Smooth muscle cell (in vitro differentiated cells): ENCODE data around the gene GGT6. TPM values are rescaled to one million over a fixed set of nuclear protein-coding genes. Genes with fewer than 3 reads are reported as not detected.

Experiments used
- DNase-seq: peaks from one replicate; lab custom pipeline; 2025; ENCODE audit not compliant: unreplicated experiment; lab: John Stamatoyannopoulos, UW
- H2AFZ ChIP-seq: fragments of 200-600 bp; sonication (generic); 2 replicates; pipeline ENCODE4 v1.6.0; 2016; ENCODE audit warnings: antibody characterized with exemption, low read depth, mild to moderate bottlenecking
- H3F3A ChIP-seq: fragments of 200-600 bp; sonication (generic); 2 replicates; pipeline ENCODE4 v1.6.0; 2017; ENCODE audit warnings: antibody characterized with exemption, low read depth
- H3K27ac ChIP-seq: fragments of 200-600 bp; sonication (generic); 2 replicates; pipeline ENCODE4 v1.5.1; 2016; ENCODE audit warnings: low read depth, mild to moderate bottlenecking
- H3K27me3 ChIP-seq: fragments of 200-600 bp; sonication (generic); 2 replicates; pipeline ENCODE4 v1.6.1; 2016; ENCODE audit warnings: low read depth, mild to moderate bottlenecking
- H3K36me3 ChIP-seq: fragments of 200-600 bp; sonication (generic); 2 replicates; pipeline ENCODE4 v1.5.1; 2016; ENCODE audit warnings: low read depth
- H3K4me1 ChIP-seq: fragments of 200-600 bp; sonication (generic); 2 replicates; pipeline ENCODE4 v1.5.1; 2016; ENCODE audit warnings: low read depth
- H3K4me2 ChIP-seq: fragments of 200-600 bp; sonication (generic); 2 replicates; pipeline ENCODE4 v1.6.0; 2016; ENCODE audit warnings: mild to moderate bottlenecking
- H3K4me3 ChIP-seq: fragments of 200-600 bp; sonication (generic); 2 replicates; pipeline ENCODE4 v1.5.1; 2016; ENCODE audit warnings: mild to moderate bottlenecking
- H3K79me2 ChIP-seq: fragments of 200-600 bp; sonication (generic); 2 replicates; pipeline ENCODE4 v1.6.0; 2016; ENCODE audit warnings: low read depth, mild to moderate bottlenecking
- H3K9ac ChIP-seq: fragments of 200-600 bp; sonication (generic); 2 replicates; pipeline ENCODE4 v1.6.0; 2016; ENCODE audit warnings: low read depth
- H3K9me3 ChIP-seq: fragments of 200-600 bp; sonication (generic); replicated peaks from 2 replicates; pipeline ENCODE4 v1.5.1; 2016; ENCODE audit warnings: low read depth
- H4K20me1 ChIP-seq: fragments of 200-600 bp; sonication (generic); 2 replicates; pipeline ENCODE4 v1.6.0; 2016; ENCODE audit warnings: low read depth
- CTCF ChIP-seq: fragments of 200-600 bp; sonication (generic); IDR thresholded peaks from 2 replicates; pipeline ENCODE4 v1.5.1; 2017; ENCODE audit warnings: borderline replicate concordance, mild to moderate bottlenecking, antibody characterized with exemption; ENCODE audit not compliant: insufficient read depth, poor library complexity, severe bottlenecking
- WGBS: methylation state at CpG from one replicate; pipeline ENCODE4 v1.1.7; 2016; ENCODE audit warnings: low lambda C conversion rate; 5-methylcytosine and 5-hydroxymethylcytosine counted together
- polyA plus RNA-seq: library from polyadenylated mRNA; unstranded; fragments of >200 nt; fragmentation: Nextera tagmentation; extraction: Ambion mirVana; gene quantifications from 2 replicates; pipeline ENCODE4 v1.2.1, GENCODE V29; 2016
- total RNA-seq: library from RNA; depleted of rRNA; stranded (reverse); fragments of >200 nt; gene quantifications from 2 replicates; pipeline ENCODE4 v1.2.3, GENCODE V29; 2014

Gene GGT6
- total and polyA plus RNA-seq, 2 experiments from 2014 or later = 0.27 TPM; not detected in 1

- Histone ChIP-seq H3K4me1 (peaks cover 4% of the 10 kb centered on the region), H3F3A (no peaks in the 10 kb centered on the region), H3K4me3 (no peak overlapping the region), H2AFZ (no peak overlapping the region), H3K27me3 (no peaks in the 10 kb centered on the region), H4K20me1 (no peaks in the 10 kb centered on the region), H3K9ac (no peak overlapping the region), H3K79me2 (no peaks in the 10 kb centered on the region), H3K4me2 (no peak overlapping the region), H3K27ac (no peak overlapping the region), H3K9me3 (no peaks in the 10 kb centered on the region), H3K36me3 (no peaks in the 10 kb centered on the region)
- DNase-seq = no peak
- no peak for TF ChIP-seq CTCF
- WGBS = 54% methylated on average over 11 of the region's 11 CpGs
Observed at GRCh38 chr17:4560837-4561256, 470 bp upstream of the GGT6 start.

- H3K9ac ChIP-seq = no peak overlapping the region
- H3K4me1 ChIP-seq = peaks cover 7% of the 10 kb centered on the region
- no peaks in the 10 kb centered on the region for H4K20me1 ChIP-seq
- no peak overlapping the region for H3K4me3 ChIP-seq
- no peak overlapping the region for H3K27ac ChIP-seq
- no peaks in the 10 kb centered on the region for H3F3A ChIP-seq
- H3K27me3 ChIP-seq = no peaks in the 10 kb centered on the region
- no peak for DNase-seq
- no peaks in the 10 kb centered on the region for H3K9me3 ChIP-seq
- H3K36me3 ChIP-seq = no peaks in the 10 kb centered on the region
- no peak overlapping the region for H3K4me2 ChIP-seq
- no peak overlapping the region for H2AFZ ChIP-seq
- peaks cover 1% of the 10 kb centered on the region for H3K79me2 ChIP-seq
- 92% methylated on average over 5 of the region's 5 CpGs for WGBS
- no peak for TF ChIP-seq CTCF
Observed at GRCh38 chr17:4559966-4560365, 411 bp downstream of the GGT6 start.

- Histone ChIP-seq H3K9ac (no peak overlapping the region), H3K4me3 (no peak overlapping the region), H3K36me3 (no peaks in the 10 kb centered on the region), H3K27ac (no peak overlapping the region), H3K79me2 (peaks cover 8% of the 10 kb centered on the region), H3F3A (no peaks in the 10 kb centered on the region), H3K27me3 (no peaks in the 10 kb centered on the region), H3K9me3 (no peaks in the 10 kb centered on the region), H3K4me2 (no peak overlapping the region), H3K4me1 (peaks cover 12% of the 10 kb centered on the region), H4K20me1 (no peaks in the 10 kb centered on the region), H2AFZ (no peak overlapping the region)
- 89% methylated on average over 17 of the region's 17 CpGs for WGBS
- no peak for DNase-seq
- TF ChIP-seq CTCF = no peak
Observed at GRCh38 chr17:4559139-4559791, 1.1 kb downstream of the GGT6 start.
